Measurements from ENCODE around the gene B9D2.

The B9D2 gene

DNA sequence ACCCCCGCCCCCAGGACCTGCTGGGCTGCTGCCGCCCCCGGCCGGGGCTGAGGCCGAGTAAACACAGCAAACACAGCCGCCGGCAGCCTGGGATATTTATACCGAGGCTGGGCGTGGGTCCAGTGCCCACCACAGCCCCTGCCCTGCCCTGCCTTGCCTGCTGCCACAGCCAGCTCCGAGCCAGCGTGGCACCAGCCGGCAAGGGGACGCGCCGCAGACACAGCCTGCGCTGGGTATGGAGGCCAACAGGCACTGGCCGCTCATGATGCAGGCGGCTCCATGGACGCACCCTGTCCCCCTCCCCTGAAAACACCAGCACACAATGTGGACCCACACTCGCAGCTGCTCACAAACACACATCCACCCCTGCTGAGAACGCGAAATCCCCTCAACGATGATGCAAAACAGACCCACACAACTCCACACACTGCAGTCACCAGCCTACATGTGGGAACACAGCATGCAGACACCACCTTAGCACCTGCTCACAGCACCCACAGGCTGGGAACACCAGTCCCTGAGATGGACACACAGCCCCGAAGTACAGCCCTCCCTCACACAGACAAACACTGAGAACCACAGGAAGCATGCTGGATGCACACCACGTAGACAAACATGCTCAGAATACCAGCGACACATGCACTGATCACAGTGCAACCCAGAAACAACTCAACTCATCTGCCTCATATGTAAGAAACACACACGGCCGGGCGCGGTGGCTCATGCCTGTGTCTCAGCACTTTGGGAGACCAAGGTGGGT is 37.8 kb downstream of the B9D2 start:
- no peak for DNase-seq

DNA sequence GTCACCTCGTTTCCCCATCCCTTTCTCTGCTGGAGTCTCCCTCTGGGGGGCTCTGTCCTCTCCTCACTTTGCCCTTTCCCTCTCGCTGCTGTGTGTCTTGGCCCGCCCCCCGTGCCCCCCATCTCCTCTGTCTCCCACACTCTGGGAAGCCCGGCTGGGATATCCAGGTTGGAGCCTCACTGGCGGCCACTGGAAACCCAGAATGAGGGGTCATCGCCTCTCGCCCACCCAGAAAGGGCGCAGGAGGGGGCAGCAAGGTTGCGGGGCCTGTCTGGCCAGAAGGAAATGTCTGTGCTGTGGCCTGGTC is 38.4 kb downstream of the B9D2 start:
- no peak for DNase-seq

DNA sequence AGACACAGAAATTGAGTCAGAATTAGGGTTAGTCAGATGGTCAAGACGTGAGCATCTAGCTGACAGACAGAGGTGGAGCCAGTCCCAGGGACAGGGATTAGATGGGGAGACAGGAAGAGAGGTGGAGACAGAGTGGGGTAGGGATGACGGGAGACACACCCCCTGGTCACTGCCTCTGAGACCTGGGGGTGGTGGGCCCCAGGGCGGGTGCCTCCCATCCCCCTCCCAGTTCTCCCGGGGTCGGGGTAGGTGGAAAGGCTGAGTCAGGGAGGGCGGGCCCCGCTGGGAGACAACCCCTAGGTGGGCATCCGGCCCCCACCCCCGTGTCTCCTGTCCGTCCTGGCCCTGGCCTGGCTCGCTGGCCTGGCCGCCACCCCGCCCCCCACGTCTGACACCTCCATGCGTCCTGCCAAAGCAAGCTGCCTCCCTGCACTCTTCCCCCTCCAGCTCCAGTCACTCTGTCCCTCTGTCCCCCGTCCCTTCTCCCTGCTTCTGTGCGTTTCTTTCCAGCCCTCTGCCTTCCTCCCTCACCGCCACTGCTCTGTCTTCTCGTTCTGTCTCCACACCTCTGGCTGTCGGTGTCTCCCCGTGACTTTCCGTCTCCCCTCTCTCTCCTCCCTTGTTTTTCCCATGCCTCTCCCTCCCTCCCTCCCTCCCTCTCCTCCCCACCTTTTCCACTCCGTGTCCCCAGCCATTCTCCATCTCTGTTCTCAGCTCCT is 38.9 kb downstream of the B9D2 start:
- DNase-seq, result no peak

DNA sequence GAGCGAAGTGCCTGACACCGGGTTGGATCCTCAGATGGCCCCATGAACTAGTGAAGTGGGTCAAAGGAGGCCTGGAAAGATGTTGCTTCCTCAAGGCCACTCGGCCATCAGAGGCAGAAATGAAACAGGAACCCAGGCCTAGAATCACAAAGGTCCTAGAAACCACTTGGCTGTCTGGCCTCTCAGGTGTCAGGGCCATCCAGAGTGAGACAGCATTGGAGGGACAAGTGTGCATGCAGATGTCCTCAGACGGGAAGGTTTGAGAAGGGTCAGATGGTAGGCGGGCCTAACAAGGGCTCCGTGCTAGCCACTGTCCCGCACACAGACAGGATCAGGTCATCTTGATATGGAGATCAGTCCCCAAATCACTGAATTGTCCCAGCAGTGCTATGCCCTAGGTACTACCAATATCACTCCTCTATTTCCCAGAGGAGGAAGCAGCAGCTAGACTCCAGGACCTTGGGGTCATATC is 39.7 kb downstream of the B9D2 start:
- no peak for DNase-seq

DNA sequence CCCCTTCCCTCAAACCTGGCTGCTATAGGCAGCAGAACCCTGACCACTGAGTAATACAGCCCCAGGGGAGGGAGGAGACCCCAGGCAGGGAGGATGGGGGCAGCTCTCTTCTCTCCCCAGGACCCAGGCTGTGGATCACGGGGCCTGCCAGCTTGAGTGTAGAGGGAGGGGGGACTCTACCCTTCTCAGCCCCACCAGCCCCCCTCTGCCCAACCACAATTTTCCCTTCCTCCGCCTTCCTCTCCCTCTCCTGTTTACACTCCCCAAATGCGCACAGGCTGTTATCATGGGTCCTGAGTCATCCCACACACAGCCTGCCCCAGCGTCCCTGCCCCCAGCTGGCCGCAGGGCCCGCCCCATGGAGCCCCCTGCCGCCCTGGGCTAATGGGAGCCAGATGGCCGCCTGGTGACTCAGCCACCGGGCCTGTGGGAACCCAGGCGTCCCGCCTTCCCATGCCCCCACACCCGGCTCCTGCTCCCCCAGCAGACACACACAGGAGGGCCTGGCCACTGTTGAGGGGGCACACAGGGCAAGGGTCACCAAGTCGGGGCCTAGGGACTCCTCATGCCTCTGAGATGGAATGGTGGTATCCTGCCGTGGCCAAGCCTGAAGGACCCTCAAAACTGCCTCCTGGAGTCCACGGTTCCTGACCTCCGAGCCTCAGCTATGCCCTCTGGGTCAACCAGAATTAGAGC is 40.4 kb downstream of the B9D2 start:
- DNase-seq, result no peak

DNA sequence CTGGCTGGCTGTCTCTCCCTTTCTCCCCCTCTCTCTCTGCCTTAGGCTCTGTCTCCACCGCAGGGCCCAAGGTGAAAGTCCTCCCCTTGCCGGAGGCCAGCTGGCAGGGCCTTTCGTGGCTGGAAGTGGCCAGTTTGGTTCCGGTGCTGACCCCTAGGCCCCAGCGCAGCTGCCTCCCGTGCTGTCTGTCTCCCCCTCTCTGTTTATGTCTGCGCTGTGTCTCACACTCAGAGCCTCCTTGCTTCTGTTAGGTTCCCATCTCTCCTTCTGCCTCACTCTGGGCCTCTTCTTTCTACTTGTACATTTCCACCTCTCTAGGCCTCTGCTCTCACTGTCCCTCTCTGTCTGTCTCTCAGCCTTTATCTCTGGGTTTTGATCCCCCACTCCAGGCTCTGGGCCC is 40.9 kb downstream of the B9D2 start:
- DNase-seq, result no peak

DNA sequence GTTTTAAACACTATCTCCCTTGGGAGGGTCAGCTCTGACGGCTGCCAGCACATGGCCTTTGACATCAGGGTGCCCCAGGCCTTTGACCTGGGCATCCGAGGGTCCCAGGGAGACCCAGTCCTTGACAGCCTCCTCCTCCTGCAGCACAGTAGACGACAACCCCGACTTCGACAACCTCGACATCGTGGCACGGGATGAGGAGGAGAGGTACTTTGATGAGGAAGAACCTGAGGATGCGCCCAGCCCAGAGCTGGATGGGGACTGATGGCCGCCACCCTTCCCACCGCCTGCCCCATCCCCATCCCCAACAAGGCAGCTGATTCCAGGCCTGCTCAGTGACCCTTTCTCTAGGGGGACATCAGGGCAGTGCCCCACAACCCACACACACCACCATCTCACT is 41.5 kb downstream of the B9D2 start:
- no peak for DNase-seq

DNA sequence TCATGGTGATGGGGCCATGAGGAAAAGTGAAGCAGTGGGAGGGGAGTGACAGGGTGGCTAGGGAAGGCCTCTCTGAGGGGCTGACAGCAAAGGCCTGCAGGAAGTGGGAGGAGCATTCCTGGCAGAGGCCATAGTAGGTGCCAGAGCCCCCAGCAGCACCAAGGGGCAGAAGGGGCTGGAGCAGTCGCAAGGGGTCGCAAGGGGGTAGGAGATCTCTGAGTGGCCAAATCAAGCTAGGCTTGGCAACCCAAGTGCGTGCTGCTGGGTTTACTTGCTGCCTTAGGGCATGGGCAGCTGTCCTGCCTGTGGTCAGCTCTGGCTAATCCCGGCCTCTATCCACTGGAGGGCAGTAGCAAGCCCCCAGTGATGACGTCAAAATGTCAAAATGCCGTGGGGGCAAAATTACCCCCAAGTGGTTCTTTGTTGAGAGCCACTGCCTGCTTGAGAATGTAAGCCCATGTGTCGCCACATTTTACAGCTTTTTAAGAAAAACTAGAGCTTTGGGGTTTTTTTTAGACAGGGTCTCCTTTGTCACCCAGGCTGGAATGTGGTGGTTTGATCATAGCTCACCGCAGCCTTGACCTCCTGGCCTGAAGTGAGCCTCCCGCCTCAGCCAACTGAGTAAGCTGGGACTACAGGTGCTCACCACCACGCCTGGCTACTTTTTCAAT is 42.2 kb downstream of the B9D2 start:
- no peak for DNase-seq

DNA sequence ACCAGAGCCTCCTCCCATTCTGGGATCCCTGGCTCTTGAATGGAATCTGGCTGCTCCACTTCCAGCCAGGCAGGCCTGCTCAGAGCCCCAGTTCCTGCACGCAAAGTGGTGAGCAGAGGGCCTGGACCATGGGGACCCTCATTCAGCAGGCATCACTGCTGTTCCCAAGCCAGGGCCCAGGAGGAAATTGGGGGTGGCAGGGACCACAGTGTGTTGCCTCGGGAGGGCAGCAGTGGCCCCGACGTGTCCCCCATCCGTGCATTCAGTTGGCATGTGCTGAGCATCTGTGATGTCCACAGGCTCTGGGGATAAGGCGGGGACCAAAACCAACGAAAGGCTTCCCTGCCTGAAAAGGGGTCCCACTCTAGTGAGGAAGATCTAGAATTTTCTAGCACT is 42.7 kb downstream of the B9D2 start:
- no peak for DNase-seq

DNA sequence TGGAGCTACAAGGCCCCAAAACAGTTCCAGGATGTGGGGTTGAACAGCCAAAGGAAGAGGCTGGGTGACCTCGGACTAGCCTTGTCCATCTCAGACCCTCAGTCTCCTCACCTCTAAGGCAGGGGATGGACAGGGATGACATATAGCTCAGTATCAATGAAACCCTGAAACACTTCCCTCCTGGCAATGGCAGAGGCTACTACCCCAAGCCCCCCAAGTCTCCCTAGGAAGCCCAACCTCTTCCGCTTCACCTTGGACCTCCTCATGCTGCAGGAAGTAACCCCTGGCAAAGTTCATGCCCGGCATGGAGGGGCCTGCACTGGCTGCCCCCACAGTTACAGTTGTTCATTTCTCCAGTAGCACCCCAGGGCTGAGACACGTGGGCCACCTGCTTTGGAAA is 43.4 kb downstream of the B9D2 start:
- no peak for DNase-seq

DNA sequence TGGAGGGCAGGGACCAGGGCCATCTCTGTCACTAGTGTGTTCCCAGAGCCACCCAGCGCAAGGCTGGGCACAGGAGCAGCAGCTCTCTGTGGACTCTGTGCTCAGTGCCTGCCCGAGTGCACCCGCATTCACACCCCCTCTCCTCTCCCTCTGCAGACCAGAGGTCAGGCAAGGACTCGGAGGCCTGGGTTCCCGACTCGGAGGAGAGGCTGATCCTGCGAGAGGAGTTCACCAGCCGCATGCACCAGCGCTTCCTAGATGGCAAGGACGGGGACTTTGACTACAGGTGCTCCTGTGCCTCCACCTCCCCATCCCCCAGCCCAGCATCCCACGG is 43.8 kb downstream of the B9D2 start:
- DNase-seq, result no peak

DNA sequence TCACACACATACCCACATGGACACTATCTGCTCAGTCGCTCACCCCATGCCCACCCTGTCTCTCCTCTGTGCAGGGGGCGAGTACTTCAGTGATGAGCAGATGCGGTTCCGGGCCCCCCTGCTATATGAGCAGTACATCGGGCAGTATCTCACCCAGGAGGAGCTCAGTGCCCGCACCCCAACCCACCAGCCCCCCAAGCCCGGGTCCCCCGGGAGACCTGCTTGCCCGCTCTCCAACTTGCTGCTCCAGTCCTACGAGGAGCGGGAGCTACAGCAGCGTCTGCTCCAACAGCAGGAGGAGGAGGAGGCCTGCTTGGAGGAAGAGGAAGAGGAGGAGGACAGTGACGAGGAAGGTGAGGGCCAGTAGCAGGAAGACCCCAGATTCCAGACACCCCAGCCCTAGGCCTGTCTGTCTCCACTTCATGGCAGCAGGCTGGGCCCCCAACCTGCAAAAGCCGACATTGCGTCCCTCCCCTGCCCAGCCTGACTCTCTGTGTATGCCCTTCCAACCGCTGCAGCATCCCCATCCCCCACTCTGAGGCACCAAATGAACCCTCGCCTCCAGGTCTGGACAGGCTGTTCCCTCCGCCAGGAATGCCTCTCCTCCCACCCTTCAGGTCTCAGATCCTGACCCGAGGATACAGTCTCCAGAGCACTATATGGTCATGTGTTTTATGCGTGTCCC is 44.3 kb downstream of the B9D2 start:
- DNase-seq, result no peak

DNA sequence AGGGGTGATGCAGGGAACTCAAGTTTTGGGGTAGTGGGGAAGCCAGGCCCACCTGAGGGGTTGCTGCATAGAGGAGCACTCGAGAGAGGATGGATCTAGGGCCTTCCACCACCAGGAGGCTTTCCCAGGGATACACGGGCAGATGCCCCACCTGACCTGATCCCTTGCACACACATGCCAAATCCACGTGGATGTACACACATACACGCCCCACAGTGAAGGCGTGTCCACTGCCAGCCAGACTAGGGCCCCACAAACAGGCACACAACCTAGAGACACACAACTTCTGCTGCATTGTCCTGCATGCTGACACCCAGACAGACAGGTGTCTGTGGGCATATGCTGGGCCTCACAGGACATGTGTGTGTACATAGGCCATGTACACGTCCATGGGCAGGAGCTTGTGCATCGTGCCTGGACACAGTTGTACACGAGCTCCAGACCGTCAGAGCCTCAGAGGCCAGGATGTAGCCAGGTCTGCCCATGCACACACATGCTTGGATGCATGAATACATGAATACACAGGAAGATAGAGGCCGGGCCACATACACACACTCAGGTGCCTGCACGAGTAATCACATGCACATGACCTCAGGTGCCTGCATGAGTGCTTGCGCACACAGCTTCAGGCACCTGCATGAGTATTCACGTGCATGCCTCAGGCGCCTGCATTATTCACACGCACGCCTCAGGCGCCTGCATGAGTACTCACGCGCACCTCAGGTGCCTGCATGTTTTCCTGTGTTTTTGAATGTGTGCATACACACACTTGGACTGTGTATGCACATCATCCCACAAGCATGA is 45.1 kb downstream of the B9D2 start:
- DNase-seq, result no peak

DNA sequence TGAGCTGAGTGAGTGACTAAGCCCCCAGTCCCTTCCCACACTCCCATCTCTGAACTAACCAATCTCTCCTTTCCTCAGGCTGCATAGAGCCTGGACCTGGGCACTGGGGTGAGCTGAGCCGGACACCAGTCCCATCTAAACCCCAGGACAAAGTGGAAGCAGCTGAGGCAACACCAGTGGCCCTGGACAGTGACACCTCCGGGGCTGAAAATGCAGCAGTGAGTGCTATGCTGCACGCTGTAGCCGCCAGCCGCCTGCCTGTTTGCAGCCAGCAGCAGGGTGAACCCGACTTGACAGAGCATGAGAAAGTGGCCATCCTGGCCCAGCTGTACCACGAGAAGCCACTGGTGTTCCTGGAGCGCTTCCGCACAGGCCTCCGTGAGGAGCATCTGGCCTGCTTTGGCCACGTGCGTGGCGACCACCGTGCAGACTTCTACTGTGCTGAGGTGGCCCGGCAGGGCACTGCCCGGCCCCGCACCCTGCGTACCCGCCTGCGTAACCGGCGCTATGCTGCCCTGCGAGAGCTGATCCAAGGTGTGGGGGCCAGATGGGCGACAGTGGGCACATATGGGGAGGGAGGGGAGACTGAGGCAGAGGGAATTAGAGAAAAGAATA is 47.5 kb downstream of the B9D2 start:
- DNase-seq, result no peak

DNA sequence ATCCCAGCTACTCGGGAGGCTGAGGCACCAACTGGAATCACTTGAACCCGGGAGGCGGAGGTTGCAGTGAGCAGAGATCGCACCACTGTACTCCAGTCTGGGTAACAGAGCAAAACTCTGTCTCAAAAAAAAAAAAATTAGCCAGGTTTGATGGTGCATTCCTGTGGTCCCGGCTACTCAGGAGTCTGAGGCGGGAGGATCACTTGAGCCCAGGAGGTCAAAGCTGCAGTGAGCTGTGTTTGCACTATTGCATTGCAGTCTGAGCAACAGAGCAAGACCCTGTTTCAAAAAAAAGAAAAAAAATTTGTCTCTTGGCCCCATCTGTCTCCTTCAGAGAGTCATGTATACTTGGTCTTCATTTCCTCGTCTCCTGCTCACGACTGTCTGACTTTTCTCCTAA is 52.3 kb downstream of the B9D2 start:
- DNase-seq, result no peak

DNA sequence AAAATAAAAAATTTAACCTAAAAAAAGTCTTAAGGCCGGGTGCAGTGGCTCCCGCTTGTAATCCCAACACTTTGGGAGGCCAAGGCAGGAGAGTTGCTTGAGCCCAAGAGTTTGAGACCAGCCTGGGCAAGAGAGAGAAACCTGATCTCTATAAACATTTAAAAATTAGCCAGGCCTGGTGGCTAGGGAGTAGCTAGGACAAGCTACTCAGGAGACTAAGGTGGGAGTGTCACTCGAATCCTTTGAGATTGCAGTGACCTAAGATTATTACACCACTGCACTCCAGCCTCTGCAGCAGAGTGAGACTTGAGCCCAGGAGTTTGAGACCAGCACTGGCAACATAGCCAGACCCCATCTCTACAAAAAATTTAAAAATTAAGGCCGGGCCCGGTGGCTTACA is 52.9 kb downstream of the B9D2 start:
- DNase-seq, result no peak

DNA sequence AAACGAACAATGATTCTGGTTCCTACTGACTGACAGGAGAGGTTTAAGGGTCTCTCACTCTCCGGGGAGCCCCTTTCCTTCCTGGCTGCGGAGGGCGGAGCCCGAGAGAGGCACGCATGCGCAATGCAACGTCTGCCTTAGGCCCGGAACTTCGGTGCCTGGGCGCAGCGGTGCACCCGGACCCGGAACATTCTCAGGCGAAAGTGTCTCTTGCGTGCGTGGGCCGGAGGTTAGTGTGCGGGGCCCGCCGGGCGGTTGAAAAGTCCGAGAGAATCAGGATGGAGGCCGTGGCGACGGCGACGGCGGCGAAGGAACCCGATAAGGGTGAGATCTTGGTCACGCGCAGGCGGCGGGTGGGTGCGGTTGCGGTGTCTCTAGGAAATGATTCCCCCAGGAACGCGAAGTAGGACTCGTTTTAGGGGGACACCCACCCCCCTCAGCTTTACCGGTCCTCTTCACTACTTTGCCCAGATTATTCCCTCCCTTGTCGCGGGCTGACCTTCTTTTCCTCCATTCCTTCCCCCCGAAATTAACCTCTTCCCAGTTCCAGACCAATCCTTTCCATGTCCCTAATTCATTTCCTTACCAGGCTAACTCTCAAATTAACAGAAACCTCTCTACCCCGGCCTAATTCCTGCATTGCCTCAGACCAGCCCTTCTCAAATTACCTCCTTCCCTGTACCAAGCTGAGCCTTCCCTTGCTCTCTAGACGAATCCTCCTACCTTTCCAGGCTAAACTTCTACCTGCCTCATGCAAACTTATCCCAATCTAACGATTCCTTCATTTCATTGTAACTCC is 53.7 kb downstream of the B9D2 start, which contains the start of gene CCDC97:
Gene CCDC97, plus strand, starts transcription at position 140 of the 799 bp plus-strand sequence. Its CDS starts 139 bp downstream, at position 279.
- peak; percentile 74 for DNase-seq

DNA sequence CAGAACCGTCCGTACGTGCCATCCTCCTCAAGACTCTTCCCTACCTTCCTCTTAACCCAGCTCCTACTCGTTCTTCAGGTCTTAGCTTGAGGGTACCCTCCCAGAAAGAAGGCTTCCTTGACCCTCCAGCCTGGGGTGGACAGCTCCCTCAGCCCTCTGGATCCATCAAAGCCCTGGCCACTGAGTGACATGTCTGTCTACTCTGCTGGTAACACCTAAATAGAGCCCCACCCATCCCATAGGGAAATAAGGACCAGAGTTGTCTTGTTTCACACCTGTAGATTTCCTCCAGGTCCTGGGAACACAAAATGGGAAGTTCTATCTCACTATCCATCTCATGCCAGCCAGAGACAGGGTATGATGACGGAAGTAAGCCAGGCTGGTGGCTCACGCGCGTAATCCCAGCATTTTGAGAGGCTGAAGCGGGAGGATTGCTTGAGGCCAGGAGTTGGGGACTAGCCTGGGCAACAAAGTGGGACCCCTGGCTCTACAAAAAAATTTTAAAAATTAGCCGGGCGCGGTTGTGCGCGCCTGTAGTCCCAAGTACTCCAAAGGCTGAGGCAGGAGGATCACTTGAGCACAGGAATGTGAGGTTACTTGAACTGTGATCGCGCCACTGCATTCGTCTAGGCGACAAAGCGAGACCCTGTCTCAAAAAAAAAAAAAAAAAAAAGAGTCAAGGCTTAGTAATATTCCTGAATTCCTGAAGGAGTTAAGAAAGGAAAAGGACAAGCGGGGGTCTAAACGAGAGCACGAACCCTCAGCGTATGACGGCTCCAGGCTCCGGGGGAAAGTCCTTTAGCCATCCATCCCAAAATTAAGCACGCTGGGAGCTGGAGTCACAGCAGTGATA is 54.5 kb downstream of the B9D2 start:
- no peak for DNase-seq

DNA sequence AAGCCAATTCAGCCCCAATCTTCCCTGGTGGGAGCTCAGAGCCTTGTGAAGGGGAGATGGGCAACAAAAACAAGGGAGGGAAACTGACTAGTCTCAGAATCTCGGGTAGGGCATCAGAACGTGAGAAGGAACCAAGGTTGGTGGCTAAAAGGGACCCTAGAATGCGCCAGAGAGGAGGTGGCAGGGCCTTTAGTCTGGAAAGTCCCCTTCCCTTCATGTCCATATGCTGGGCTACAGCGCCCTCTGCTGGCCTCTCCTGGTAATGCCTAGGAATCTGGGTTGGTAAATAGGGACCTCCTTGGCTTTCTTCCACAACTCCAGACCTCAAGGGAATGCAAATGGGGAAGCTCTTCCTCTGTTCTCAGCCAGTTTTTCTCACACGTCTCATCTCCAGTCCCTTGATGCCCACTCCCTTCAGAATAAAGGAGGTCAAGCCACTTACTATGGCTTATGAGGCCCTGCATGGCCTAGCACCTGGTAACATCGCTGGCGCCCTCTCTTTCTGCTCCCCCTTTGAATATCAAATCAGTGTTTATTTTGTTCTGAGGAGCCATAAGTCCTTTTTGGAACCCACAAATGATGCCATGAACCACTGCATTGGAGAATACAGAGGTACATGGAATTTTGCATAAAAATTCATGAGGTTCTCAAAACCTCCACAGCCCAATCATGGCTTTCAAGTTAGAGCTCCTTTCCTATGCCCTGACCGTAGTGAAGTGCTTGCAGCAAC is 55.3 kb downstream of the B9D2 start:
- DNase-seq, result peak; percentile 60
